Fibroblast of skin of left quadriceps (primary cell): ENCODE measurements around the gene TLCD3B.

Experiments used
- DNase-seq, 2 experiments: peaks; one replicate each; pipeline ENCODE4 v3.0.0-alpha.2; 2013; ENCODE audit warnings: low read depth in 2 of 2

Gene TLCD3B

GRCh38 chr16:29989111-29989858 lies 41.8 kb downstream of the TLCD3B start:
- DNase-seq = no peak

DNA sequence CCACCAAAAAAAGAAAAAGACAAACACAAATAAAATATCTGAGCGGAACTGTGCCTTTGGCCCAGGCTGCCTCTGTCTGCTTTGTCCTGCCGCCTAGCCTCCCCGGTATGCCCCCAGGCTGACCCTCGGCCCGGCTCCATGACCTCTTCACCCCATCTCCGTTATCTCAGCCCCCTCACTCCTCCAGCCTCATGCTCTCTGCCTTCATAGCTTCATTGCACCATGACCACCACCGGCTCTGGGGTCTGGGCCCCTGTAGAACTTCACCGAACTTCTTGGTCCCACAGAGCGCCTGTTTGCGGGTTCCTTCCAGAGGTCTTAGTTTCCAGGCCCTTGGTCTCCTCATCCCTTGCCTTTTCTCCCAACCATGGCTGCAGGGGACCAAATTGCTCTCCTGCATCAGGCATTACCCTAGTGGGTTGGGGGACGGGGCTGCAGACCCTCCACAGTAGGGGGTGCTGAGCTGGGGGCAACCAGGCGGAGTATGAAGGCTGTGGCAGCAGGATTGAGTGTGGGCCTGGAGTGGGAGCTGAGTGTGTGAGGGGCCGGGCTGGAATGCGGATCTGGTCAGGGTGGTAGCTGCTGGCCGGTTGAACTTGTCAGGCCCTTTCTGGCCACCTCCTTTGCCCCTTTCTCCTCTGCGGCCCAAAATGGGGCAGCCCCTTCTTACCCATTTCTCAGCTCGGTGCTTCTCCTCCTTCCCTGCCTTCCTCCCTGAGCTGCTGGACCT lies 42.6 kb downstream of the TLCD3B start:
- no peak for DNase-seq

- no peak for DNase-seq
Observed at GRCh38 chr16:29987371-29988085, 43.5 kb downstream of the TLCD3B start.

GRCh38 chr16:29986931-29987330 lies 44.1 kb downstream of the TLCD3B start:
- DNase-seq = no peak

- DNase-seq = no peak
Observed at GRCh38 chr16:29986231-29986630, 44.8 kb downstream of the TLCD3B start.

GRCh38 chr16:29985271-29985811 lies 45.7 kb downstream of the TLCD3B start:
- DNase-seq = no peak

- DNase-seq = no peak
Observed at GRCh38 chr16:29984764-29985147, 46.3 kb downstream of the TLCD3B start.

DNA sequence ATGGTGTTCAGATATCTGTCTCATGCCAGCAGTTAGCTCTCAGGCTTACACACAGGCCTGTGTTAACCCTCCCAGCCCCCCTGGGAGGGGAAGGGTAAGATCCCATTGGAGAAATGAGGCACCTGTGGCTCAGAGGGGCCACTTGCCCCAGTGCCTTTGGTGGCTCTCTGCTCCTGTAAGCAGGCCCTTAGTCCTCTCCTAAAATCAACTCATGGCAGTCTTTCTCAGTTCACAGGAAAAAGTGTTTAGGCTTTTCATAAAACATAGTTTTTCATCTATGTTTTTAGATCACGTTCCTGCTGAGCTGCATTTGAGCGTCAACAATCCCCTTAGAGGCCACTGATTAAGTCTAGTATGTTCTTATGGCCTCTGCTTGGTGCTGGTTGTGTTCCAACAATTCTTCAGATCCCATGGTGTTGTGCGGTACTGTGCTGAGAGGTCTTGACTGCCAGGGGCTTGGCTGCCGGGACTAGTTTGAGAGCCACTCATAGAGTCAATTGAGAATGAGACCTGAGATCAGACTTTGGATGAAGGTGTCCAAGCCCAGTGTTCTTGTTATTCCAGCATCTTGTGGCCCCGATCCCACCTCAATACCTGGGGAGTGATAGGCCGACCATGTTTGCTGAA lies 46.8 kb downstream of the TLCD3B start:
- no peak for DNase-seq

- no peak for DNase-seq
Observed at GRCh38 chr16:29983420-29984136, 47.5 kb downstream of the TLCD3B start.

GRCh38 chr16:29982560-29983419 lies 48.3 kb downstream of the TLCD3B start:
- DNase-seq = no peak

DNA sequence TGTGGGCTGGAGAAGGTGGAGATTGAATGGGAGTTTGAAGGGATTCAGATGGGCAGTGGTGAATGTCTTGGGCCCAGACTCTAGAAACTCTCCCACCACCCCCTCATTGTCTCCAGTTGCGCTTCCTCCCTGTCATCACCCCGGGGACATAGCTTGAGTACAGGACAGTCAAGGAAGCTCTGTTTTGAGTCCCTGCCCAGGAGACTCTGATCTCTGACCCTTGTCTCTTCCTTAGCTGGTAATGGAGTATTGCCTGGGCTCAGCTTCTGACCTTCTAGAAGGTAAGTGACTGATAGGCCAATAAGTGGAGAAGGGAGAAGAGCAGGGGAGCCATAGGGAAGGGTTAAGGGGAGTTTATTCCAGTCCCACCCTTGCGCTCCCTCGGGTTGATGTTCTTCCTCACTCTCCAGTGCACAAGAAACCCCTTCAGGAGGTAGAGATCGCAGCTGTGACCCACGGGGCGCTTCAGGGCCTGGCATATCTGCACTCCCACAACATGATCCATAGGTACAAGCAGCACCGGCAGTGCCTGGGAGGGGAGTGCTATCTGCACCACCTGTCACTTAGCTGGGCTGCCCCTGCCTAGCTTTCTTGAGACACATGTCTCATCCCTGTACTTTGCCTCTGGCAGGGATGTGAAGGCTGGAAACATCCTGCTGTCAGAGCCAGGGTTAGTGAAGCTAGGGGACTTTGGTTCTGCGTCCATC lies 52.4 kb downstream of the TLCD3B start:
- no peak for DNase-seq

DNA sequence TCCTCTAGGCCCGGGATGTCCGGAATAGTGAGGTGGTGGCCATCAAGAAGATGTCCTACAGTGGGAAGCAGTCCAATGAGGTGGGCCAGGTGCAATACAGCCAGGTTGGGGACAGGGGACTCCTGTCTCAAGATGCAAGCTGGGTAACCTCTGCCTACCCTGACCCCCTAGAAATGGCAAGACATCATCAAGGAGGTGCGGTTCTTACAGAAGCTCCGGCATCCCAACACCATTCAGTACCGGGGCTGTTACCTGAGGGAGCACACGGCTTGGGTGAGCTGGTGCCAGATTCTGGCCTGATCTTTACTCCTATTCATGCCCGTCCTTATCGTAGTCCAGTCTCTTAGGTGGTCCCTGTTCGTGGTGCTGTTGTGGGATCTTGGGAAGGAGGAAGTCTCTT lies 53.0 kb downstream of the TLCD3B start:
- DNase-seq = no peak

GRCh38 chr16:29977063-29977825 lies 53.8 kb downstream of the TLCD3B start:
- no peak for DNase-seq

DNA sequence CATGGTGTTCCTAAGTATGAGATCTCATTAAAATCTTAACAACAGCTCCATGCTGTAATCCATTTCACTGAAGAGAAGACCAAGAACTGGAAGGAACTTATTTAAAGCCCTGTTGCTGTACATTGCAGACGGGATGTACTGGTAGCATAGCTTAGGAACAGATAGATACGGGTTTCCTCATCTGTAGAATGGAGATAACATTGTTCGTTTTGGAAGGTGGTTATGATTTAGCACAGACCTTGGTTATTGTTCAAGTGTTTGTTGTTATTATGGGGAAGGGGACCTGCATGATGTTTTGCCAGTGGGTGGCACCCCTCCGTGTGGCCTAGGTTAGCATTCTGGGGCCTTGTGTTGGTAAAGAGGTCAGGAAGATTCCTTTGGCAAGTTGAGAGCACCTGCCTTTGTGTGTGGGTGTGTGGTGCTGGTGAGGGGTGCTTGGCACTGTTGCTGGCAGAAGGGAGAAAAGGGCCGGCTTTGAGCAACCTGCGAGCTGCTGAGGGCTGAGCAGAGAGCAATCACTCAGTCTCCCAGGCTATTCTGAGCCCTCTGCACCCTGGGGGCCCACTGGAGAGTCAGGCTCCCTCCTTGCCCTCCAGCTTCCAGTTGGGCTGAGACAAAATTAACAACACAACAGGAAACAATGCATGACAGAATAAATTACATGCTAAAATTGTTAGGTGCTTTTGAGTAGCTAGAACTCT lies 55.1 kb downstream of the TLCD3B start:
- DNase-seq = no peak

DNA sequence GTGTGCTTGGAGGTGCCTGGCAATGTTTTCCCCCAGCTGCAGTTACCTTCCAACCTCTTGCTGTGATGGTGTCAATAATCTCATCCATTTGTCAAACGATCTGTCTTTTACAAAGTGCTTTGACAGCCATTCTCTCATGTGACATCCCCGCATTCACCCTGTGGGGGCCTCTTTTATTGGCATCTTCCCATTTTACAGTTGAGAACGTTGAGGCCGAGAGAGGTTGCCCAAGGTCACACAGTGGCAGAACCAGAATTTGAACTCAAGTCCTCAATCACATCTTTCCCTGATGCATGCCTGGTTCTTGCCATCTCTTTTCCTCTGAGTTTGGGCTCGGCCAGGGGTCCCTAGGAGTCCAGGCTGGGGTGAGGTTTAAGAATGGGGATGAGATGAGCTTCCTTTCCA lies 55.9 kb downstream of the TLCD3B start:
- no peak for DNase-seq
